ENCODE data around the gene ERFE.

DNA sequence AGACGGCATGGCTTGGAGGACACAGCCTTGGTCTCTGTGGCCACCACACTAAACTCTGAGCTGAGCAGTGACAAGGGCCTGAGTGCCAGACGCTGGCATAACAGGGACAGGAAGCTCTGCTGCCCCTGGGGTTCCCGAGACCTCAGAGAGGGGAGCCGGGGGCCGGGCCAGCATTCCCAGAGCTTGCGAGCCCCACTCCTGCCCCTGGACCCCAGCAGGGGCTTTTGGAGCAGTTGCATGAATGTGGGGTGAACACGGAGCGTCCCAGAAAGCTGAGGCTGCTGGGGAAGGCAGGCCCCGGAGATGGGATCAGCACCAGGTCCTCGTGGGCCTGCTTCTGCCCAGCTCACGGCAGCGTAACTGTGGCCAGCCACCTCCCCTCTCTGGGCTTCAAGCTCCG lies 7.6 kb upstream of the ERFE start:
- no peak for TF ChIP-seq POLR2A (IDR thresholded peaks at IDR 0.05)
- no peak for TF ChIP-seq CTCF (IDR thresholded peaks at IDR 0.05)
